Activated naive CD8-positive, alpha-beta T cell treated with anti-CD3 and anti-CD28 coated beads for 36 hours (primary cell): ENCODE results near the gene BAG1. TPM values are rescaled to one million over a fixed set of nuclear protein-coding genes. Genes with fewer than 3 reads are reported as not detected.
A peak's percentile ranks its signal among the peaks of the same experiment; 100 is the strongest.

Source experiments
- DNase-seq: peaks from one replicate; pipeline ENCODE4 v3.0.0; 2021
- H3K27ac Mint-ChIP-seq: one replicate; pipeline ENCODE4 v1.8.0; 2022; ENCODE audit warnings: mild to moderate bottlenecking, moderate library complexity, mixed read lengths
- H3K27me3 Mint-ChIP-seq: one replicate; pipeline ENCODE4 v1.8.0; 2022; ENCODE audit warnings: mild to moderate bottlenecking, mixed read lengths
- H3K36me3 Mint-ChIP-seq: one replicate; pipeline ENCODE4 v1.8.0; 2021; ENCODE audit warnings: mild to moderate bottlenecking, mixed read lengths
- H3K4me1 Mint-ChIP-seq: one replicate; pipeline ENCODE4 v1.8.0; 2021; ENCODE audit warnings: mixed read lengths
- H3K4me3 Mint-ChIP-seq: one replicate; pipeline ENCODE4 v1.8.0; 2022; ENCODE audit warnings: mild to moderate bottlenecking, moderate library complexity, mixed read lengths
- H3K9me3 Mint-ChIP-seq: one replicate; pipeline ENCODE4 v1.8.0; 2022; ENCODE audit warnings: mixed read lengths
- total RNA-seq, 2 experiments: library from RNA; stranded (reverse); gene quantifications; one replicate each; pipeline ENCODE4 v1.2.3, GENCODE V29; 2021

BAG1 gene
- total RNA-seq, 2 experiments from 2014 or later = 87.2 to 90.9 TPM

DNA sequence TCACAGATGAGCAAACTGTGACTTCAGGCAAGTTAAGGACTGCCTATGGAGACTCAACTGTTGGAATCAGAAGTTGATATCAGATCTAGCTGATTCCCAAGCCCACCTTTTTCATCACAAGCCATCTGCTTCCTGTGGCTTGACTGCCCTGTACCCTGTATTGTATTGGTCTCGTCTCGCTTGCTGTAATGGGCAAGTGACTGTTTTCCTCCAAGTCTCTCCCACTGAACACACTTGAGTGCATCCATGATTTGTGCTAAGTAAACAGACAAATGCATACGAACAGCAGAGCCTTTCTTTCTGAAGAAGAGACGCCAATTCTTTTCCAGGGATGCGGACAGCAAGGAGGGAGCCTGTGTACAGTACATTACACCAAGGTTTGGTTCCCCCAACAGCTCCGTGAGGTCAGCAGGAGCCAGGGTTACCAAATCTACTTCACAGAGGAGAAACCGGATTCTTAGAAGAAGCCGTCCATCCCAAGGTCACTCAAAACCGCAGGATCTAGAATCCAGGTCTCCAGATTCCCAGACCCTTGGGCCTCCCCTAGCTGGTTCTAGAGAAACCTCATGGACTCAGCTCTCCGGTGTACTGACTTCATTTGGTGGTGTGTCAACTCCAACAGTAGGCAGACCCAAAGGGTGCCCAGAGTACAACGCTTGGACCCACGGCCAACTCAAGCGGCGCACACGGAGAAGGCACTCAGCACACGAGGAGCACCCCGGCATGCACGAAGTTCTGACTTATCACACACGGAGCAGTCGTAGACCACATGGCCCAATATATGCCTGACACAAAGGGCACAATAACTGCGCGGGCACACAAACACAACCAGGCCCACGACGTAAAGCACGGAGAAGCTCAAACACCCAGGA lies 1.1 kb downstream of the BAG1 start:
- Mint-ChIP-seq H3K27me3 (no peaks in the 10 kb centered on the region), H3K36me3 (peaks cover 50% of the 10 kb centered on the region), H3K9me3 (no peaks in the 10 kb centered on the region), H3K4me3 (peak overlapping the region; percentile 88), H3K27ac (peak overlapping the region; percentile 87), H3K4me1 (peaks cover 50% of the 10 kb centered on the region)
- peak; percentile 18 for DNase-seq

DNA sequence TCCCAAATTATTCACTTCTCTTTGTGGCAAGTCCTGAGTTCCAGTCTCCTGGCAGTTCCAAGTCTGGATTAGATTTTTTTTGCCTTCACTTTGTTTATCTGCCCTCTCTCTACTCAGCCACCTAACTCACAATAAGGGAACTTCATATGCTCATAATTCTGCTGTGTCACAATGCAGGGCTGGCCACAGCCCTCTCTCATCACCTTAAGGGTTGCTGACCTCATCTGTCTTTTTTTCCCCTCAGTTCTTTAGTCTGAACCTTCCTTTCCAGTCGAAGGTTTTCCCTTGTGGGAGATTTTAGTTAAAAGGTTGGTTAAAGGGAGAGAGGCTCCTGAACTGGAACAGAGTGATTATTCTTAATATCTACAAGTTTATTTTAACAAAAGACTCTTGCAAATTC lies 4.1 kb downstream of the BAG1 start:
- Mint-ChIP-seq H3K27me3 (no peaks in the 10 kb centered on the region), H3K27ac (no peak overlapping the region), H3K36me3 (peaks cover 55% of the 10 kb centered on the region), H3K4me1 (peaks cover 29% of the 10 kb centered on the region), H3K9me3 (no peaks in the 10 kb centered on the region), H3K4me3 (no peak overlapping the region)
- DNase-seq = no peak

GRCh38 chr9:33257276-33257675 lies 7.2 kb downstream of the BAG1 start:
- H3K36me3 Mint-ChIP-seq = peaks cover 51% of the 10 kb centered on the region
- no peaks in the 10 kb centered on the region for H3K9me3 Mint-ChIP-seq

DNA sequence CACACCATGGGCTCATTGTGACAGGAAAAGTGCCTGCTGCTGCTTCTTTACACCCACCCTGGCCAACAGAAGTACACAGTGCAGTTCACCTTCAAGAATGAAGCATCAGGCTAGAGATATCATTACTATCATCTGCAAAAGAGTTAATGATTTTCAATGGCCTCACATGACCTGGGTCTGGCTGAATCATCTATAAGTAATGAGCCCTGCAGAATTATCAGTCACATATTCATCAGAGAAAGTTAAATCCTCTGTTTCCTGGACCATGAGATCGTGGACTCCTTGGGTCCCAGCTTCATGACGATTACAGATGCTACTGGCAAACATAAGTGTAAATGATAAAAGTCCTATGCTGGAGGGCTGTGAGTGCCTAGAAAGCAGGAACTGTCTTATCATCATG lies 8.3 kb downstream of the BAG1 start:
- Mint-ChIP-seq H3K27ac (no peak overlapping the region), H3K4me3 (no peak overlapping the region), H3K27me3 (no peaks in the 10 kb centered on the region), H3K4me1 (peaks cover 15% of the 10 kb centered on the region), H3K36me3 (peaks cover 48% of the 10 kb centered on the region), H3K9me3 (no peaks in the 10 kb centered on the region)
- no peak for DNase-seq

More at GRCh38 chr9:33257276-33257675, 7.2 kb downstream of the BAG1 start:
- H3K4me3 Mint-ChIP-seq = no peak overlapping the region
- H3K27ac Mint-ChIP-seq = no peak overlapping the region
- peaks cover 21% of the 10 kb centered on the region for H3K4me1 Mint-ChIP-seq
- no peaks in the 10 kb centered on the region for H3K27me3 Mint-ChIP-seq
- no peak for DNase-seq

DNA sequence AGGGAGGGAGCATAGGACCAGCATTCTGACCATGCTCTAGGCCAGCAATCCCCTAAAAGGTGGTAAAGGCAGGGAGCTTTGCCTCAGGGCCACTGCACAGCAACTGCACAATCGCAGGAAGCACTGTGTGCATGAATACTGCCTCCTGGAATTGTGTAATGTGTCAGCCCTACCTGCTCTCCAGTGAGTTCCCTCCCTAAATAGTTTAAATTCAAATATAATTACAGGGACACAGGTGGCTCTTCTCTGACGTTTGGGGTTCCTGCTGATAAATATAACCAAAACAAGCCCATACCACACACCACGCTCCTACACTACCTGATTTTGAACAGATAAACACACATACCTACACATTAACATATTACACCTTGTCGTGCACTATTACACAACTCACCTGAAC lies 9.0 kb downstream of the BAG1 start:
- Mint-ChIP-seq H3K4me3 (no peak overlapping the region), H3K36me3 (peaks cover 48% of the 10 kb centered on the region)

DNA sequence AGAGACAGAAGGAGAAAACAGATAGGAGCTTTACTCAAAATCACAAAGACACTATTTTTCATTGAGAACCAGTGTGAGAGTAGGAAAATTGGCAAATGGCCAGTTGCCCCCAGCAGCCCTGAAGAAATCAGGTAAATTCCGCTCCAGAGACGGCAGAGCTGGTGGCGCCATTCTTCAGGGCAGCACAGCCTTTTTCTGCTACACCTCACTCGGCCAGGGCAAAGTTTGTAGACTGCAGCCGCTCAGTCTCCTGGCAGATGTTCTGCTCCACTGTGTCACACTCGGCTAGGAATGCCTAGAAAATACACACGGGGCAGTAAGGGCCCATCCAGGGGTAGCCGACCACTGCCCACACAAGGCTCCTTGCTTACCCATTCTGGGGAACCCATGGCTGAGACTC lies 9.5 kb downstream of the BAG1 start:
- Mint-ChIP-seq H3K27ac (no peak overlapping the region), H3K4me1 (peaks cover 6% of the 10 kb centered on the region)

More for the DNA sequence above, 9.0 kb downstream of the BAG1 start:
- Mint-ChIP-seq H3K27ac (no peak overlapping the region), H3K9me3 (no peaks in the 10 kb centered on the region), H3K27me3 (no peaks in the 10 kb centered on the region), H3K4me1 (peaks cover 9% of the 10 kb centered on the region)
- DNase-seq = no peak

DNA sequence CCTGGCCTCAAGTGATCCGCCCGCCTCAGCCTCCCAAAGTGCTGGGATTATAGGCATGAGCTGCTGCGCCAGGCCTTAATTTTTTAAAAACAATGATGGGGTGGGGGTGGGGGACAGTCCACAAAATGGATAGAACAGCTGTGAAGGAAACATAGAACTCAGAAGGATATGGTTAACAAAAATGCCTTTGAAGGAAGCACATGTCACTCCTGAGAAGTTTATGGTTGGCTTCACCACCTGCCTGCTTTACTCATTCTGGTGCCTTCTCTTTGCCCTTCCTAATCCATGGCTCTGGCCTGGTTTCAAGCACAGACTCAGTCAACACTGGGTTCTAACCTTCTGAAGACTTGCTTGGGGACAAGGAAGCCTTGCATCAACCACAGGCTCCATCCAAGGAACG lies 10.3 kb downstream of the BAG1 start:
- Mint-ChIP-seq H3K4me1 (peaks cover 3% of the 10 kb centered on the region), H3K9me3 (no peaks in the 10 kb centered on the region), H3K4me3 (no peak overlapping the region), H3K27ac (no peak overlapping the region), H3K27me3 (no peaks in the 10 kb centered on the region), H3K36me3 (peaks cover 40% of the 10 kb centered on the region)
- no peak for DNase-seq

More for the DNA sequence above, 9.5 kb downstream of the BAG1 start:
- Mint-ChIP-seq H3K36me3 (peaks cover 44% of the 10 kb centered on the region), H3K4me3 (no peak overlapping the region), H3K27me3 (no peaks in the 10 kb centered on the region), H3K9me3 (no peaks in the 10 kb centered on the region)
- no peak for DNase-seq

- peaks cover 26% of the 10 kb centered on the region for H3K36me3 Mint-ChIP-seq
- DNase-seq = no peak
- no peaks in the 10 kb centered on the region for H3K9me3 Mint-ChIP-seq
- H3K27ac Mint-ChIP-seq = no peak overlapping the region
- H3K4me1 Mint-ChIP-seq = no peaks in the 10 kb centered on the region
- H3K4me3 Mint-ChIP-seq = no peak overlapping the region
- no peaks in the 10 kb centered on the region for H3K27me3 Mint-ChIP-seq
These were observed 14.0 kb downstream of the BAG1 start for GRCh38 chr9:33250458-33250995.

GRCh38 chr9:33249983-33250382 lies 14.5 kb downstream of the BAG1 start:
- Mint-ChIP-seq H3K27ac (no peak overlapping the region), H3K36me3 (peaks cover 26% of the 10 kb centered on the region), H3K4me3 (no peak overlapping the region), H3K27me3 (no peaks in the 10 kb centered on the region), H3K4me1 (no peaks in the 10 kb centered on the region), H3K9me3 (no peaks in the 10 kb centered on the region)
- no peak for DNase-seq

DNA sequence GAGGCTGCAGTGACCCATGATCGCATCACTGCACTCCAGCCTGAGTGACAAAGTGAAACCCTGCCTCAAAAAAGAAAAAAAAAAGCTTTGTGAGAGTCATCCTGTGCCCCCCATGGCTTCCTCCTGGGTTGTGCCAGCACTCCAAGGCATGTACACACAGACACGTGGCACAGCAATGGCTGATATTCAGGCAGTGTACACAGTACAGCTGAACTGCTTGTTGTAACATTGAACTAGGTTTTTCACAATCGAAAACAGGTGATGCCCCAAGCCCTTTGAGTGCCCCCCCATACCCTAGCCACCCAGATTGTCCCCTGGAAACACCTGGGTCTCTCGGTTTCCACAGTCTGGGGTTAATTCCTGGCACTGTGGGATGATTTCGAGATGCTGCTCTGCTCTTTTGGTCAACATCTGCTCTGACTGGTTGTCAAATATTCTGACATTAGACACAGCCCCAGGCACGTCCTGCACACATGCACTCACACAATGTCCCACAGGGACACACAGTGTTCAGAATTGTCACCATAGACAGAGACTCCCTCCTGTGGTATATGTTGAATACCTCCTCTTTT lies 15.3 kb downstream of the BAG1 start:
- H3K27ac Mint-ChIP-seq = no peak overlapping the region
- H3K27me3 Mint-ChIP-seq = no peaks in the 10 kb centered on the region
- H3K4me1 Mint-ChIP-seq = no peaks in the 10 kb centered on the region
- peaks cover 20% of the 10 kb centered on the region for H3K36me3 Mint-ChIP-seq
- H3K9me3 Mint-ChIP-seq = no peaks in the 10 kb centered on the region
- no peak overlapping the region for H3K4me3 Mint-ChIP-seq
- DNase-seq = no peak

- H3K4me3 Mint-ChIP-seq = no peak overlapping the region
- H3K4me1 Mint-ChIP-seq = no peaks in the 10 kb centered on the region
These were observed 15.9 kb downstream of the BAG1 start for GRCh38 chr9:33248606-33249005.

DNA sequence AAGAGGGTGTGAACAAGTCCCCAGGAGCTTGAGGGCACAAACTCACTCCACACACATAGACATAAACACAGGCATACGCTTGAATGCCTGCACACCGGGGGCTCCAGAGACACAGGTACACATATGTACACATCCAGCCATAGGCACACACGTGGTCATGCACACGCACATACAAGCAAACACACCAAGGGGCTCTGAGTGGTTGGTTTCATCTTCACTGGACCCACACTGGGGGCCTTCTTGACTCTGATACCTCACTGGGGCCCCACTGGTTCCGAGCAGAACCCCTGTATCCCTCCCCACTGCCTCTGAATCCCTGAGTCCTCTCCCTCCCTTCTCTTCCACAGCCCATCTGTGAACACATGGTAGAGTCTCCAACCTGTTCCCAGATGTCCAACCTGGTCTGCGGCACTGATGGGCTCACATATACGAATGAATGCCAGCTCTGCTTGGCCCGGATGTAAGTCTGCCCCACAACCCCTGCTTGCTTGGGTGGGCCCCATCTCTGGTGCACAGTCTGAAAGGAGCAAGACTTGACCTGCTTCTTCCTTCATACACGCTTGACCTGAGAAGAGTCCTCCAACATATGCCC lies 18.1 kb downstream of the BAG1 start:
- no peak for DNase-seq
- H3K9me3 Mint-ChIP-seq = no peaks in the 10 kb centered on the region
- H3K4me1 Mint-ChIP-seq = no peaks in the 10 kb centered on the region
- no peak overlapping the region for H3K27ac Mint-ChIP-seq
- H3K4me3 Mint-ChIP-seq = no peak overlapping the region
- H3K36me3 Mint-ChIP-seq = peaks cover 14% of the 10 kb centered on the region
- no peaks in the 10 kb centered on the region for H3K27me3 Mint-ChIP-seq

More at GRCh38 chr9:33248606-33249005, 15.9 kb downstream of the BAG1 start:
- peaks cover 20% of the 10 kb centered on the region for H3K36me3 Mint-ChIP-seq
- H3K27me3 Mint-ChIP-seq = no peaks in the 10 kb centered on the region
- DNase-seq = no peak
- no peaks in the 10 kb centered on the region for H3K9me3 Mint-ChIP-seq
- H3K27ac Mint-ChIP-seq = no peak overlapping the region

GRCh38 chr9:33245341-33245740 lies 19.2 kb downstream of the BAG1 start:
- no peak overlapping the region for H3K4me3 Mint-ChIP-seq
- peaks cover 9% of the 10 kb centered on the region for H3K36me3 Mint-ChIP-seq
- H3K27ac Mint-ChIP-seq = no peak overlapping the region
- no peaks in the 10 kb centered on the region for H3K27me3 Mint-ChIP-seq
- DNase-seq = no peak
- no peaks in the 10 kb centered on the region for H3K4me1 Mint-ChIP-seq
- no peaks in the 10 kb centered on the region for H3K9me3 Mint-ChIP-seq

DNA sequence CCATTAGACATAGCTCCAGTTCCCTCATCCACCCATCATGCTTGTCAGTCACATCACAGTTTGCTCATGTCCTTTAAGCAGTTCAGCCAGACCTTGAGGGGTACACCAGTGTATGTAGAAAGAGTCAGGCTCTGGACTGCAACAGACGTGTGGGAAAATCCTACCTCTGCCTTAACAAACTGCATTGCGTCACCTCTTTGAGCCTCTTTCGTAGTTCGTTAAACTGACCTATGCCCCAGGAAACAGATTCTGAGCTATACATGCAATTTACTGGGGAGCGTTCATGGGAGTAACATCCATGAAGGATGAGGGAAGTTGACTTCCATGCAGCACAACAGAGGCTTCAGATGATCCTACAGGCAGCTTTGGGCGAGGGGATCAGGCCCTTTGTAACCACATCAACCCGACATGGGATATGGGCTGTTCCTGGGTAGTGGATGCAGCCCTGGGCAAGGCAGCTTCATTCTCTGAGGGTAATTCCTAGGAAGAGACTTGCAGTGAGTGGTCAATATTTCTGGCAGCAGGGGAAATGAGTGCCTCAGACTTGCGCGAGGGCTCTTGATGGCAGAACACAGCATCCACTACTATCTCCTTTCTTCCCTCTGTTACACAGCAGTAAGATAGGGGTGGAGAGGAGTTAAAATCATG lies 20.2 kb downstream of the BAG1 start:
- no peaks in the 10 kb centered on the region for H3K4me1 Mint-ChIP-seq
- DNase-seq = no peak
- H3K9me3 Mint-ChIP-seq = no peaks in the 10 kb centered on the region
- no peak overlapping the region for H3K27ac Mint-ChIP-seq
- no peaks in the 10 kb centered on the region for H3K27me3 Mint-ChIP-seq
- peaks cover 9% of the 10 kb centered on the region for H3K36me3 Mint-ChIP-seq
- H3K4me3 Mint-ChIP-seq = no peak overlapping the region

DNA sequence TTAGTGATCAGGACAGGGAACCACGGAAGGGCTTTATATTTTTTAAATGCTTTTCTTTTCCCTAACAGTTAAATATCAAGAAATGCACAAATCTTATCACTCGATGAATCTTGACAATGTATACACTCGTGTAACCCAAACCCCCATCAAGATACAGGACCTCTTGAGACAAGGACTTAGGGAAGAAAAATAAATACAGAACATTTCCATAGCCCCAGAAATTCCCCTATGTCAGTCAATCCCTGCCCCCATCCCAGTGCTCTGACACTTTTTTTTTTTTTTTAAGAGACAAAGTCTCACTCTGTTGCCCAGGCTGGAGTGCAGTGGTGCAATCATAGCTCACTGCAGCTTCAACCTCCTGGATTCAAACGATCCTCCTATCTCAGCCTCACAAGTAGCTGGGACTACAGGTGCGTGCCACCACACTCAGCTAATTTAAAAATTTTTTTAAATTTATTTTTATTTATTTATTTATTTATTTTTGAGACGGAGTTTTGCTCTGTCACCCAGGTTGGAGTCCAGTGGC lies 21.8 kb downstream of the BAG1 start:
- Mint-ChIP-seq H3K27ac (no peak overlapping the region), H3K9me3 (no peaks in the 10 kb centered on the region), H3K27me3 (no peaks in the 10 kb centered on the region)

More for the DNA sequence above, 21.8 kb downstream of the BAG1 start:
- H3K36me3 Mint-ChIP-seq = peaks cover 3% of the 10 kb centered on the region
- no peak for DNase-seq
- H3K4me1 Mint-ChIP-seq = no peaks in the 10 kb centered on the region
- no peak overlapping the region for H3K4me3 Mint-ChIP-seq
